Measurements from ENCODE around the gene FLVCR1. TPM values are rescaled to one million over a fixed set of nuclear protein-coding genes. Genes with fewer than 3 reads are reported as not detected.
"Not testable (repeated sequence)": the region's sequence is repeated elsewhere in the genome, so short reads cannot be mapped to it uniquely, and the experiment has no call there.

The FLVCR1 gene
- polyA plus RNA-seq, 1 experiment, result 2.0 TPM

DNA sequence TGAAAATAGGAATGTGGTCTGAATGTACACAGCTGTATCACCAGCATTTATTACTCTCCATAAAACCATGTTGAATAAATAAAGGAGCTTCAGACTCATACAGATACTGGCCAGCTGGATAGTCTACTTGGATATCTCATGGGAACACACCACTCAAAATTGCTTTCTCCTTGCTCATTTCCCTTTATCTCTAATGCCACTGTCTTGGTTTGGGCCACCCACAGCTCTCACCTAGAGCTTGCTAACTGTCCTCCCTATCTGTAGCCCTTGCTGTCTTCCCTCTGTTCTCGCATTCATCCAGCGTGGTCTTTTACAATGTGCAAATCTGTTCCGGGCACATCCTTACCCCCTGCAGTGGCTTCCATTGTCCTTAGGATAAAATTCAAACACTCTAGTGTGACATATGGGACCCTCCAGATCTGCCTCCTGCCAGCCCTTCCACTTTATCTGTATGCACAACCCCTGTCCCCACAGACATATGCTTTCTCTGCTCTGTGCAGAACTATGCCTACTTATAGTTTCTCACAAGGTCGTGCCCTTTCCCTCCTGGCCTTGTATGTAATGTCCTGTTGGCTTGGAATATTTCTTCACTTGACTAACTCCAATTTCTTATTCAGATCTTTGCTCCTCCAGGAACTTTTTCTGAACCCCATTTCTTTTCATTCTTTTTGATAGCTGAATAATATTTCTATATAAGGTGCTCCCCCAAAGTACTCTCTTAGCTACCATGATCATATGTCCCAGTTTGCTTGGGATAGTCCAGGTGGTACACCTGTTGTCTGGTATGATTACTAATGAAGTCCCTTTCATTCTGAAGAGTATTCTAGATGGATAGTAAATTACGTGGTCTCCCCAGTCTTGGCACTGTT lies 2.9 kb downstream of the FLVCR1 start:
- ChIA-PET CTCF (interaction anchor here (0.6 to 1.4 kb wide), 4 partner anchors 46 to 493 kb away, joined by 3 to 5 read pairs (median 3); partner anchors contain the start of gene VASH2), POLR2A (interaction anchor here (0.5 kb wide), 1 partner anchor 43 kb away, joined by 7 read pairs; no protein-coding TSS in a partner anchor)
- H3K27me3 ChIP-seq (ENCODE audit: control insufficient read depth, insufficient read depth, low read length), result no peaks in the 10 kb centered on the region

GRCh38 chr1:212862111-212862690 lies 4.1 kb downstream of the FLVCR1 start:
- TF ChIP-seq, protein P1, sequence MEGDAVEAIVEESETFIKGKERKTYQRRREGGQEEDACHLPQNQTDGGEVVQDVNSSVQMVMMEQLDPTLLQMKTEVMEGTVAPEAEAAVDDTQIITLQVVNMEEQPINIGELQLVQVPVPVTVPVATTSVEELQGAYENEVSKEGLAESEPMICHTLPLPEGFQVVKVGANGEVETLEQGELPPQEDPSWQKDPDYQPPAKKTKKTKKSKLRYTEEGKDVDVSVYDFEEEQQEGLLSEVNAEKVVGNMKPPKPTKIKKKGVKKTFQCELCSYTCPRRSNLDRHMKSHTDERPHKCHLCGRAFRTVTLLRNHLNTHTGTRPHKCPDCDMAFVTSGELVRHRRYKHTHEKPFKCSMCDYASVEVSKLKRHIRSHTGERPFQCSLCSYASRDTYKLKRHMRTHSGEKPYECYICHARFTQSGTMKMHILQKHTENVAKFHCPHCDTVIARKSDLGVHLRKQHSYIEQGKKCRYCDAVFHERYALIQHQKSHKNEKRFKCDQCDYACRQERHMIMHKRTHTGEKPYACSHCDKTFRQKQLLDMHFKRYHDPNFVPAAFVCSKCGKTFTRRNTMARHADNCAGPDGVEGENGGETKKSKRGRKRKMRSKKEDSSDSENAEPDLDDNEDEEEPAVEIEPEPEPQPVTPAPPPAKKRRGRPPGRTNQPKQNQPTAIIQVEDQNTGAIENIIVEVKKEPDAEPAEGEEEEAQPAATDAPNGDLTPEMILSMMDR (IDR thresholded peaks at IDR 0.05; ENCODE audit: low read depth, low read length), result no peak
- CTCF ChIA-PET, result interaction anchor here (1.2 to 1.3 kb wide), 2 partner anchors 133 to 197 kb away, joined by 3 read pairs; no protein-coding TSS in a partner anchor
- no peak overlapping the region for H3K4me3 ChIP-seq (ENCODE audit: low read depth, low read length)
- DNase-seq (ENCODE audit: low read depth, low spot score), result no peak
- no peaks in the 10 kb centered on the region; the same call in 1 of the 2 replicates for H3K9me3 ChIP-seq (ENCODE audit: control insufficient read depth, insufficient read depth, low read length)
- no peak overlapping the region for H3K27ac ChIP-seq (ENCODE audit: low read depth, low read length)
- no peaks in the 10 kb centered on the region for H3K27me3 ChIP-seq (ENCODE audit: control insufficient read depth, insufficient read depth, low read length)
- POLR2A ChIA-PET, result no interaction called here

More for the DNA sequence above, 2.9 kb downstream of the FLVCR1 start:
- TF ChIP-seq, protein P1 (IDR thresholded peaks at IDR 0.05; ENCODE audit: low read depth, low read length), result no peak
- H3K9me3 ChIP-seq (ENCODE audit: control insufficient read depth, insufficient read depth, low read length), result no peaks in the 10 kb centered on the region; the same call in 1 of the 2 replicates
- H3K4me3 ChIP-seq (ENCODE audit: low read depth, low read length), result no peak overlapping the region; the same call in 1 of the 2 replicates
- no peak overlapping the region for H3K27ac ChIP-seq (ENCODE audit: low read depth, low read length)
- no peak for DNase-seq (ENCODE audit: low read depth, low spot score)

GRCh38 chr1:212863345-212863744 lies 5.3 kb downstream of the FLVCR1 start:
- POLR2A ChIA-PET; DNase-seq (ENCODE audit: low read depth, low spot score); H3K9me3 ChIP-seq (ENCODE audit: control insufficient read depth, insufficient read depth, low read length); H3K4me3 ChIP-seq (ENCODE audit: low read depth, low read length); H3K27ac ChIP-seq (ENCODE audit: low read depth, low read length); H3K27me3 ChIP-seq (ENCODE audit: control insufficient read depth, insufficient read depth, low read length): not testable (repeated sequence)
- CTCF ChIA-PET, result interaction anchor here (0.6 to 0.7 kb wide), 2 partner anchors 49 to 386 kb away, joined by 3 to 7 read pairs; no protein-coding TSS in a partner anchor

- ChIA-PET POLR2A (no interaction called here), CTCF (no interaction called here)
- no peak overlapping the region for H3K27ac ChIP-seq (ENCODE audit: low read depth, low read length)
- no peaks in the 10 kb centered on the region for H3K9me3 ChIP-seq (ENCODE audit: control insufficient read depth, insufficient read depth, low read length)
- no peak overlapping the region for H3K4me3 ChIP-seq (ENCODE audit: low read depth, low read length)
- TF ChIP-seq, protein P1 (IDR thresholded peaks at IDR 0.05; ENCODE audit: low read depth, low read length), result no peak
- DNase-seq (ENCODE audit: low read depth, low spot score), result no peak
- no peaks in the 10 kb centered on the region for H3K27me3 ChIP-seq (ENCODE audit: control insufficient read depth, insufficient read depth, low read length)
Observed at GRCh38 chr1:212864201-212864600, 6.1 kb downstream of the FLVCR1 start.

DNA sequence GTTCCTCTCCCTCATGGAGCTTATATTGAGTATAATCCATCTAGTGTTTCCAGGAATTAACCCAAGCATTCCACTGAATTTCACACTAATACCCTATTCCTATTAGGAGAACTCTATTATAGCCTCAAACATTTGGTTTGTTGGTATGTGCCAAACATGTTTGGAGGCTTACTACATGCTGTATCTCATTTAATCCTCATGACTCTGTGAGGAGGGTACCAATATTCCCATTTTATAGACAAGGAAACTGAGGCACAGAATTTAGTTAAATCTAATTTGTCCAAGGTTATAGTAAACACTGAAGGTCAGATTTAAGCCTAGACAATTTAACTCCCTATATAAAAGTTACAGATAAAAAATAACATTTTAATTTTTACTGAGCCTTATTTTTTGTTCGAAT lies 9.1 kb downstream of the FLVCR1 start:
- ChIA-PET CTCF (interaction anchor here (0.5 kb wide), 1 partner anchor 13 kb away, joined by 3 read pairs; no protein-coding TSS in a partner anchor), POLR2A (no interaction called here)
- DNase-seq (ENCODE audit: low read depth, low spot score), result no peak
- TF ChIP-seq, protein P1 (IDR thresholded peaks at IDR 0.05; ENCODE audit: low read depth, low read length), result no peak
- no peaks in the 10 kb centered on the region for H3K9me3 ChIP-seq (ENCODE audit: control insufficient read depth, insufficient read depth, low read length)
- H3K4me3 ChIP-seq (ENCODE audit: low read depth, low read length), result no peak overlapping the region
- H3K27me3 ChIP-seq (ENCODE audit: control insufficient read depth, insufficient read depth, low read length), result no peaks in the 10 kb centered on the region
- no peak overlapping the region for H3K27ac ChIP-seq (ENCODE audit: low read depth, low read length)

Data from AG04450 (cell line).